ENCODE results near the gene SMIM9. TPM values are rescaled to one million over a fixed set of nuclear protein-coding genes. Genes with fewer than 3 reads are reported as not detected.

Gene SMIM9
- total and polyA plus RNA-seq, 9 of the 15 experiments (the other 6 are each of a cell fraction or from before 2014, with no cell fraction given), result 0.08 TPM; not detected in 8

- TF ChIP-seq ZNF431 (CRISPR knock-in tag; IDR thresholded peaks at IDR 0.05) (no peak), SRSF7 (optimal IDR thresholded peaks at IDR 0.05; ENCODE audit: low read depth, low read length) (no peak), ELF4 (CRISPR knock-in tag; IDR thresholded peaks at IDR 0.05) (no peak), FOXJ2 (tag; IDR thresholded peaks at IDR 0.05) (no peak), TCF7L2 (IDR thresholded peaks at IDR 0.05; ENCODE audit: low read depth, low read length) (no peak), TAF15 (IDR thresholded peaks at IDR 0.05; ENCODE audit: low read depth, low read length) (no peak), CTBP1 (IDR thresholded peaks at IDR 0.05; ENCODE audit: borderline replicate concordance) (peak; percentile 58; the same call in 1 of the 2 replicates), ZNF449 (CRISPR knock-in tag; IDR thresholded peaks at IDR 0.05) (no peak), EP400 (IDR thresholded peaks at IDR 0.05) (no peak), EHMT2 (IDR thresholded peaks at IDR 0.05) (no peak), TARDBP (IDR thresholded peaks at IDR 0.05) (no peak), CCNT2 (IDR thresholded peaks at IDR 0.05; ENCODE audit: borderline replicate concordance, extremely low read depth, insufficient read length, low read depth, low read length) (no peak), ZBTB26 (CRISPR knock-in tag; IDR thresholded peaks at IDR 0.05) (no peak), SIX5 (IDR thresholded peaks at IDR 0.05; ENCODE audit: borderline replicate concordance in 1 of 2, insufficient read depth in 1 of 2, low read depth in 1 of 2, low read length in 2 of 2) (no peak), CAMTA2 (CRISPR knock-in tag; conservative IDR thresholded peaks at IDR 0.05) (no peak), TAL1 (IDR thresholded peaks at IDR 0.05) (peak; percentile 55), ZBTB7A (IDR thresholded peaks at IDR 0.05; ENCODE audit: borderline replicate concordance, control insufficient read depth, low read depth, low read length) (no peak)
Observed at GRCh38 chrX:154784149-154784995, 50.1 kb downstream of the SMIM9 start (continued).

All from K562 (cell line).